VCaP (cell line): ENCODE data around the gene P2RY13.

Source experiments
- H3K27ac ChIP-seq: fragments of 450-650 bp; 2 replicates; pipeline ENCODE4 v1.5.1; 2017
- TF ChIP-seq, protein P1 (sequence below): fragments of 450-650 bp; conservative IDR thresholded peaks from 2 replicates; pipeline ENCODE4 v1.5.1; 2017; ENCODE audit warnings: mild to moderate bottlenecking, moderate library complexity

Gene P2RY13

DNA sequence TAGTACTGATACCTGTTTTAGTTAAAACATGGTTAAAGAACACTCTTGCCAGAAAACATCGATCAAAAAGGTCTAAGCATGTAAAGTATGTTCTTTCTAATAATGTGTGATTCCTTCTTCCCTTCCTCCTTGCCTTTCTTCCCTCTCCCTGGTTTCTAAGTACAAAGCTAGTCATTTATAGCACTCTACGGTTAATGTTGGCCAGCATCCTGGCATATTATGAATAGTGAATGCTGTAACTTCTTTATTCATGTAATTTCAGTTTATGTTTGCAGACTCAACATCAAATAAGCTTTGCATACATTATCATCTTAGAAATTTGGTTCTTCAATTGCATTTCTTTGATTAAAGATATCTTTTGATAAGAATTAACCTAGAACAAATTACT, 28.1 kb upstream of the P2RY13 start:
- H3K27ac ChIP-seq: no peak overlapping the region
- TF ChIP-seq, protein P1, sequence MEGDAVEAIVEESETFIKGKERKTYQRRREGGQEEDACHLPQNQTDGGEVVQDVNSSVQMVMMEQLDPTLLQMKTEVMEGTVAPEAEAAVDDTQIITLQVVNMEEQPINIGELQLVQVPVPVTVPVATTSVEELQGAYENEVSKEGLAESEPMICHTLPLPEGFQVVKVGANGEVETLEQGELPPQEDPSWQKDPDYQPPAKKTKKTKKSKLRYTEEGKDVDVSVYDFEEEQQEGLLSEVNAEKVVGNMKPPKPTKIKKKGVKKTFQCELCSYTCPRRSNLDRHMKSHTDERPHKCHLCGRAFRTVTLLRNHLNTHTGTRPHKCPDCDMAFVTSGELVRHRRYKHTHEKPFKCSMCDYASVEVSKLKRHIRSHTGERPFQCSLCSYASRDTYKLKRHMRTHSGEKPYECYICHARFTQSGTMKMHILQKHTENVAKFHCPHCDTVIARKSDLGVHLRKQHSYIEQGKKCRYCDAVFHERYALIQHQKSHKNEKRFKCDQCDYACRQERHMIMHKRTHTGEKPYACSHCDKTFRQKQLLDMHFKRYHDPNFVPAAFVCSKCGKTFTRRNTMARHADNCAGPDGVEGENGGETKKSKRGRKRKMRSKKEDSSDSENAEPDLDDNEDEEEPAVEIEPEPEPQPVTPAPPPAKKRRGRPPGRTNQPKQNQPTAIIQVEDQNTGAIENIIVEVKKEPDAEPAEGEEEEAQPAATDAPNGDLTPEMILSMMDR: no peak

DNA sequence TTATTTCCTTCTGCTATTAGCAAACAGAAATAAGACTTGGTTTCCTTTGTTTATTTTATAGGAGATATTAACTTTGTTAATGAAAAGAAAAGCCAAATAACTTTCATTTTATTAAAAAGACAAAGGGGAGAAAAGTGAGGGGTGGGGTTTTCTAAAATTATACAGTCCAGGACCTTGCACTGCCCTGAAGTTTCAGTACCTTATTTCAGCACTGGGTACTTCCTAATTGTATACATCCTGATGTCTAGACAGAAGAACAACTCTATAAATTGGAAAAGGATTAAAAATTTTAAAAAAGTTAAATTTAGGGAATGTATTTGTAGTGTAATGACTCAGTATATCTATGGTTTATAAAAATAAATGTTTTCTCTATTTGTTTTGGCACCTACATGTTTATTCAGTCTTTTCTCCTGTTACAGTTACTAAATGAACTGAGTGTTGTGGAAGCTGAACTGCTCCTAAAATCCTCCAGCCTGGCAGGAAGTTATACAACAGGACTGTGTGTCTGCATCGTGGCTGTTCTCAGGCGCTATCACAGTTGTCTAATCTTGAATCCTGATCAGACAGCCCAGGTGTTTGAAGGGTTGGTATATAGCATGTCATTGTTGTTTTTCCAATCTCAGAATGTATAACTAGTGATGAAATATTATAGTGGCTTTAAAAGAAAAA, 27.6 kb upstream of the P2RY13 start:
- TF ChIP-seq, protein P1: no peak
- H3K27ac ChIP-seq: no peak overlapping the region

DNA sequence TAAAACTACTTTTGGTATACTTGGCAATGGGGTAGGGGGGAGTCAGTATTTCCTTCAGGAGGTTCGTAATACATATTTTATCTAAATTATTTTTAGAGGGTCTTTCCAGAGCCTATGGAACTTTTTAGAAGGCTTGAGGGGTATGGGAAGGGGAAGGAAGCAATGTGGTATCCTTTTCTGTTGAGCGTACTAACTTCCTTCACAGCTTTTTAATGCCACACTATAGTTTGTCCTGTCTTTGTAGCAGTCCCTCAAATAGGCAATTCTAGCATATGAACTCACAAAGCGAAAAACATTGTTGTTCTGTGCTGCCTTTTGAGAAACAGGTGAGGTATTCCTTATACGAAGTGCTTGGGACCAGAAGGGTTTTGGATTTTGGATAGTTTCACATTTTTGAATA, 22.3 kb upstream of the P2RY13 start:
- H3K27ac ChIP-seq: no peak overlapping the region
- TF ChIP-seq, protein P1: no peak

DNA sequence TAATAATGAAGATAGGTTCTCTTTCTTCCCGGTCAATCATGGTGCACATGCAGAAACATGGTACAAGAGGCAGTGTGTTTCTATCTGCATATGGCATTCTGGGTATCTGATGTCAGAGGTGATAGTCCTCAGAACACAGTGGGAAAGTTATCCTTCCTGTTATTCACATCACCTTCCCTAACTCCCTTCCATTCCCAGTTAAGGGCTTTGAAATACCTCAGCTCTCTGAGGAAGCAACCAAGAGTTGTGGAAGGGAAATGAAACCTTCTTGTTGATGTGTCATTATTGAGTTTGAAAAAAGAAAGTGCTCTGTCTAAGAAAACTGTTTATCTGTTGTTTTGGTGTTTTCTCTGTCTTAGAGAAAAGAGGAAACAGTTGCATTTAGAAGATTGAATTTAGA, 21.9 kb upstream of the P2RY13 start:
- no peak overlapping the region for H3K27ac ChIP-seq
- TF ChIP-seq, protein P1: no peak

DNA sequence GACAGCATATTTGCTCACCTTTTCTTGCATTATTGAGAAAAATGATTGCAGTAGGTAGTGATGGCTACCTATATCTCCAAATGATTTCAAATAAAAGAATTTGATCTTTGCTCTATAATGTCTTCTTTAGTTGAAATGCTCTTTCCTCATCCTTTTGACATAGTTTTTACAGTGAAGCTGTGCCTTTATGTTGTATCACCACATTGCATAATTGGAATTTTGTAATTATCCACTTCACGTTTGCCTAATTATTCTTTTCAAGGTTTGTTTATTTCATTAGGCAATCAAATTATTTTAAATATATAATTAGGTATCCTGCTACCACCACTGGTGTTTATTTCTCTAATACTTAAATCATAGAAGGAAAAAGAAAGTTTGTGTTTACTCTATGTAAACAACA, 21.3 kb upstream of the P2RY13 start:
- no peak overlapping the region for H3K27ac ChIP-seq
- TF ChIP-seq, protein P1: no peak

DNA sequence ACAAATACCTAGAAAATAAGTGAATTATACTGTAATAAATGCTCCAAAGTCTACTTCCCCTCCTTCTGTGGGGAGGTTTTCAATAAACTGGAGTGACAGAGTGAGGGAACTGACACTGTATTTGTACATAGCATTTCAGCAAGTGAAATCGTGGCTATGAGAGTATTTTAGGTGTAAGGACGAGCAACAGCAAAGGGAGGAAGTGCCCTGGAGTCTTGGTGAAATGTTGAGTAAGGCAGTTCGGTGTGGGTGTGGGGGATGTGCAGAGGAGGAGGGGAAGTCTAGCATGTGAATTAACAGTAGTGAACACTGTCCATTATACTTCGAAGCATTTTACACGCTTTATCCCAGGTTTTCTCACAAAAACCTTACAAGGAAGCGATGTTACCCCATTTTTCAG, 18.1 kb upstream of the P2RY13 start:
- TF ChIP-seq, protein P1: no peak
- no peak overlapping the region for H3K27ac ChIP-seq

DNA sequence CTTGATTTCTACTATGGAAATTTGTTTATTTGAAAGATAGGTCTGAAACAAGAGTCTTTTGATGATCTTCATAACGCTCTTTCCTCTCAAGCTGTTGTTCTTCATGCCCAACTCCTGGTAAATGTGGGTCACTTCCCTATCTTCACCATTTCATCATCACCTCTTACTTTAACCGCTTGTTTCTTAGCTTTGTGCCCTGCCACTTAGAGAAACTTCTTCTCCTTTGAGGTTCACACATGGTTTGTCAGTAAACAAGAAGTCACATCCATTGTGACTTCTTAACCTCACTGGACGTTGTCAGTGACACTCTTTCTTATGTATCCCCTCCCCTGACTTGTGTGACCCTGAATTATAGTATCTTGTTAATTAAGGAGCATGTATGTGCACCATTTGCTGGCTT, 16.9 kb upstream of the P2RY13 start:
- H3K27ac ChIP-seq: no peak overlapping the region
- TF ChIP-seq, protein P1: no peak
